IMR-90 (cell line): ENCODE results near the gene PRADC1. TPM values are rescaled to one million over a fixed set of nuclear protein-coding genes. Genes with fewer than 3 reads are reported as not detected.

ENCODE experiments used
- ATAC-seq: fragments of 200-7000 bp; cut with Tn5 transposase; 2 replicates; pipeline ENCODE4 v1.9.1; 2020; ENCODE audit warnings: low read depth, mild to moderate bottlenecking, moderate library complexity
- BruUV-seq: library from RNA; stranded (reverse); fragments of 400-500 nt; replicated peaks from 2 replicates; lab custom pipeline; 2021; lab: Mats Ljungman, UMichigan
- CTCF ChIA-PET: fragments of 300-600 bp; formaldehyde crosslinking; extraction: SDS; loops from one replicate; lab custom pipeline; 2021; ENCODE audit warnings: antibody characterized with exemption; lab: Yijun Ruan, JAX
- POLR2A ChIA-PET: fragments of 300-600 bp; sonication (Branson Sonifier 250); formaldehyde crosslinking; loops from one replicate; lab custom pipeline; 2022; ENCODE audit warnings: antibody characterized with exemption; ENCODE audit not compliant: unreplicated experiment; lab: Charles Lee
- DNase-seq: peaks from one replicate; pipeline ENCODE4 v3.0.0; 2013
- H2AFZ ChIP-seq: replicated peaks from 2 replicates; pipeline ENCODE3; 2013; ENCODE audit warnings: low read length, mild to moderate bottlenecking; ENCODE audit not compliant: poor library complexity
- H2AK5ac ChIP-seq: 2 replicates; pipeline ENCODE4 v1.6.1; 2013; ENCODE audit warnings: low read depth, low read length, inconsistent platforms
- H2AK9ac ChIP-seq: replicated peaks from 2 replicates; pipeline ENCODE3; 2013; ENCODE audit warnings: mild to moderate bottlenecking, low read depth, low read length, moderate library complexity; ENCODE audit not compliant: poor library complexity
- H2BK120ac ChIP-seq: 2 replicates; pipeline ENCODE4 v1.6.1; 2013; ENCODE audit warnings: low read depth, low read length, inconsistent platforms
- H2BK15ac ChIP-seq: 3 replicates; pipeline ENCODE4 v1.6.1; 2013; ENCODE audit warnings: low read depth, low read length, inconsistent platforms
- H2BK20ac ChIP-seq: 2 replicates; pipeline ENCODE4 v1.6.1; 2013; ENCODE audit warnings: low read depth, mild to moderate bottlenecking, inconsistent platforms, low read length, moderate library complexity
- H2BK5ac ChIP-seq: 2 replicates; pipeline ENCODE4 v1.6.1; 2013; ENCODE audit warnings: mild to moderate bottlenecking, low read depth, low read length, inconsistent platforms; ENCODE audit not compliant: poor library complexity, severe bottlenecking
- H3K14ac ChIP-seq: replicated peaks from 2 replicates; pipeline ENCODE4 v1.6.1; 2013; ENCODE audit warnings: low read depth, low read length, inconsistent platforms
- H3K18ac ChIP-seq: 2 replicates; pipeline ENCODE4 v1.6.1; 2013; ENCODE audit warnings: low read depth, low read length, control low read depth
- H3K23ac ChIP-seq: 2 replicates; pipeline ENCODE4 v1.6.1; 2013; ENCODE audit warnings: low read depth, low read length, inconsistent platforms
- H3K27ac ChIP-seq: 2 replicates; pipeline ENCODE4 v1.5.1; 2013; ENCODE audit warnings: mild to moderate bottlenecking, control low read depth, low read length; ENCODE audit not compliant: insufficient read depth
- H3K27me3 ChIP-seq: 2 replicates; pipeline ENCODE4 v1.6.1; 2013; ENCODE audit warnings: low read length; ENCODE audit not compliant: control insufficient read depth, insufficient read depth
- H3K36me3 ChIP-seq: 2 replicates; pipeline ENCODE4 v1.6.1; 2013; ENCODE audit warnings: low read length, mixed read lengths; ENCODE audit not compliant: control insufficient read depth, insufficient read depth
- H3K4ac ChIP-seq: 2 replicates; pipeline ENCODE4 v1.6.1; 2013; ENCODE audit warnings: low read depth, low read length, inconsistent platforms
- H3K4me1 ChIP-seq: 2 replicates; pipeline ENCODE4 v1.6.1; 2013; ENCODE audit warnings: low read length, mixed read lengths; ENCODE audit not compliant: control insufficient read depth, insufficient read depth
- H3K4me2 ChIP-seq: 2 replicates; pipeline ENCODE4 v1.6.1; 2013; ENCODE audit warnings: low read depth, mild to moderate bottlenecking, control low read depth, low read length, moderate library complexity
- H3K4me3 ChIP-seq: 2 replicates; pipeline ENCODE4 v1.5.1; 2013; ENCODE audit warnings: low read depth, mild to moderate bottlenecking, control low read depth, low read length, moderate library complexity; ENCODE audit not compliant: insufficient read depth
- H3K56ac ChIP-seq: 2 replicates; pipeline ENCODE4 v1.6.1; 2013; ENCODE audit warnings: low read length, inconsistent platforms; ENCODE audit not compliant: insufficient read depth; ENCODE audit errors: extremely low read depth
- H3K79me1 ChIP-seq, 2 experiments: 2 replicates each; pipeline ENCODE4 v1.6.1; 2013; ENCODE audit warnings: low read length in 2 of 2, inconsistent platforms in 1 of 2, low read depth in 1 of 2
- H3K9ac ChIP-seq: 2 replicates; pipeline ENCODE4 v1.6.1; 2013; ENCODE audit warnings: low read depth, low read length, control low read depth
- H3K9me1 ChIP-seq: 2 replicates; pipeline ENCODE4 v1.6.1; 2013; ENCODE audit warnings: low read length, inconsistent platforms; ENCODE audit not compliant: insufficient read depth
- H3K9me3 ChIP-seq: 2 replicates; pipeline ENCODE4 v1.6.1; 2013; ENCODE audit warnings: low read length; ENCODE audit not compliant: control insufficient read depth, insufficient read depth
- H4K20me1 ChIP-seq: 2 replicates; pipeline ENCODE4 v1.6.1; 2013; ENCODE audit warnings: low read length, inconsistent platforms; ENCODE audit not compliant: insufficient read depth
- H4K5ac ChIP-seq: 2 replicates; pipeline ENCODE4 v1.6.1; 2013; ENCODE audit warnings: mild to moderate bottlenecking, low read depth, low read length, control low read depth
- H4K8ac ChIP-seq, 2 experiments: 2 replicates each; pipeline ENCODE4 v1.6.1; 2013; ENCODE audit warnings: low read depth in 2 of 2, low read length in 2 of 2, control low read depth in 1 of 2, inconsistent platforms in 1 of 2
- H4K91ac ChIP-seq: 2 replicates; pipeline ENCODE4 v1.6.1; 2013; ENCODE audit warnings: low read depth, low read length, inconsistent platforms; ENCODE audit not compliant: insufficient read depth
- CEBPB ChIP-seq: IDR thresholded peaks from 2 replicates; pipeline ENCODE4 v1.6.1; 2012; ENCODE audit warnings: low read depth, low read length, improper control_type of control experiment
- CHD1 ChIP-seq: IDR thresholded peaks from 2 replicates; pipeline ENCODE4 v1.6.1; 2012; ENCODE audit warnings: low read depth, low read length, improper control_type of control experiment
- MXI1 ChIP-seq: IDR thresholded peaks from 2 replicates; pipeline ENCODE4 v1.6.1; 2012; ENCODE audit warnings: low read depth, mild to moderate bottlenecking, low read length, moderate library complexity, borderline replicate concordance
- RCOR1 ChIP-seq: IDR thresholded peaks from 2 replicates; pipeline ENCODE4 v1.6.1; 2012; ENCODE audit warnings: mild to moderate bottlenecking, low read length, improper control_type of control experiment; ENCODE audit not compliant: insufficient replicate concordance
- SMC3 ChIP-seq: fragments of 150-350 bp; IDR thresholded peaks from 2 replicates; pipeline ENCODE4 v1.6.1; 2016; ENCODE audit warnings: low read depth, mild to moderate bottlenecking, antibody characterized with exemption, low read length, moderate library complexity
- WGBS, 2 experiments: methylation state at CpG; one replicate each; pipeline versions ENCODE4 v1.1.5 to v1.1.7; 2013; ENCODE audit warnings: missing lambda C conversion rate in 2 of 2; ENCODE audit not compliant: insufficient read length in 1 of 2; ENCODE audit errors: extremely low coverage in 2 of 2; 5-methylcytosine and 5-hydroxymethylcytosine counted together
- dilution Hi-C: fragments of 300-500 bp; cut with HindIII; formaldehyde crosslinking; loops from one replicate; pipeline ENCODE4 v1.14.3; 2018; ENCODE audit warnings: low sequenced_read_pairs; ENCODE audit not compliant: unreplicated experiment
- in situ Hi-C: fragments of 300-500 bp; cut with MboI; formaldehyde crosslinking; loops from 3 replicates; pipeline ENCODE4 v1.14.3; 2019; ENCODE audit warnings: low sequenced_read_pairs, inconsistent platforms, mixed read lengths
- intact Hi-C: fragments of 100-400 bp; cut with micrococcal nuclease; formaldehyde crosslinking; loops from 2 replicates; pipeline ENCODE4 v1.10.0; 2022
- polyA plus RNA-seq, 3 experiments: library from polyadenylated mRNA; depleted of rRNA; stranded (reverse); fragments of >200 nt; gene quantifications; 2 replicates each; pipeline ENCODE4 v1.2.3, GENCODE V29; 2012; ENCODE audit warnings: low replicate concordance in 1 of 3
- total RNA-seq: library from RNA; depleted of rRNA; stranded (reverse); fragments of >200 nt; gene quantifications from 2 replicates; pipeline ENCODE4 v1.2.3, GENCODE V29; 2012
- TF ChIP-seq, protein P1 (sequence below): conservative IDR thresholded peaks from 2 replicates; pipeline ENCODE4 v1.5.1; 2012; ENCODE audit warnings: mild to moderate bottlenecking, low read depth, low read length, improper control_type of control experiment

PRADC1 gene
- total and polyA plus RNA-seq, 2 of the 4 experiments (the other 2 are of a cell fraction): 13.1 to 18.4 TPM

DNA sequence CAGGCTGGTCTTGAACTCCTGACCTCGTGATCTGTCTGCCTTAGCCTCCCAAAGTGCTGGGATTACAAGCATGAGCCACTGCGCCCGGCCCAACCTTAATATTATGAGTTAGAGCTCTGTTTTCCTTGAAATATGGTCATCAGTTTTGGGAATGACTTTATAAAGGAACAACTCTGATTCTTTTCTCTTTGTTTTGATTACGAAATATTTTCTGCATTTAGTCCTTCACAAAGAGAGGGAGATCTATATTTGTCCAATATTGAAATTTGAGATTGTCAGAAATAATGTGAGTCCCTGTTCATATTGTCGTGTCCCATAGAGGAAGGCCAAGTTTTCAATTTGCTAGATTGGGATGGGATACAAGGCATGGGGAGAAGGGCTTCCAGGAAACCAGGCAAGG, 15.9 kb downstream of the PRADC1 start:
- Histone ChIP-seq H3K18ac (no peak overlapping the region), H3K14ac (no peak overlapping the region), H3K27ac (no peak overlapping the region), H3K27me3 (no peaks in the 10 kb centered on the region), H3K4me3 (no peak overlapping the region), H2BK20ac (no peak overlapping the region), H3K9me1 (peaks cover 24% of the 10 kb centered on the region), H2AK5ac (no peak overlapping the region), H3K79me1 (peaks cover 24 to 52% of the 10 kb centered on the region in 2 experiments; a peak in 3 of 4 replicates), H3K9ac (no peak overlapping the region), H2BK120ac (no peak overlapping the region), H2AFZ (no peak overlapping the region), H3K23ac (no peak overlapping the region), H4K20me1 (no peaks in the 10 kb centered on the region; the same call in 1 of the 2 replicates), H2AK9ac (no peak overlapping the region), H3K4me2 (no peak overlapping the region), H3K56ac (no peak overlapping the region), H2BK15ac (no peak overlapping the region), H3K4me1 (peaks cover 6% of the 10 kb centered on the region), H2BK5ac (no peak overlapping the region), H3K36me3 (peaks cover 8% of the 10 kb centered on the region), H3K9me3 (no peaks in the 10 kb centered on the region), H4K5ac (no peak overlapping the region), H4K91ac (no peak overlapping the region), H4K8ac (no peak overlapping the region), H3K4ac (no peak overlapping the region)
- ChIA-PET POLR2A (no interaction called here), CTCF (no interaction called here)
- no TSS peak for BruUV-seq
- ATAC-seq (no peak), DNase-seq (no peak)
- TF ChIP-seq RCOR1: no peak
- no peak for TF ChIP-seq SMC3
- no peak for TF ChIP-seq MXI1
- TF ChIP-seq CHD1: no peak
- peak; percentile 59 for TF ChIP-seq CEBPB
- TF ChIP-seq, protein P1, sequence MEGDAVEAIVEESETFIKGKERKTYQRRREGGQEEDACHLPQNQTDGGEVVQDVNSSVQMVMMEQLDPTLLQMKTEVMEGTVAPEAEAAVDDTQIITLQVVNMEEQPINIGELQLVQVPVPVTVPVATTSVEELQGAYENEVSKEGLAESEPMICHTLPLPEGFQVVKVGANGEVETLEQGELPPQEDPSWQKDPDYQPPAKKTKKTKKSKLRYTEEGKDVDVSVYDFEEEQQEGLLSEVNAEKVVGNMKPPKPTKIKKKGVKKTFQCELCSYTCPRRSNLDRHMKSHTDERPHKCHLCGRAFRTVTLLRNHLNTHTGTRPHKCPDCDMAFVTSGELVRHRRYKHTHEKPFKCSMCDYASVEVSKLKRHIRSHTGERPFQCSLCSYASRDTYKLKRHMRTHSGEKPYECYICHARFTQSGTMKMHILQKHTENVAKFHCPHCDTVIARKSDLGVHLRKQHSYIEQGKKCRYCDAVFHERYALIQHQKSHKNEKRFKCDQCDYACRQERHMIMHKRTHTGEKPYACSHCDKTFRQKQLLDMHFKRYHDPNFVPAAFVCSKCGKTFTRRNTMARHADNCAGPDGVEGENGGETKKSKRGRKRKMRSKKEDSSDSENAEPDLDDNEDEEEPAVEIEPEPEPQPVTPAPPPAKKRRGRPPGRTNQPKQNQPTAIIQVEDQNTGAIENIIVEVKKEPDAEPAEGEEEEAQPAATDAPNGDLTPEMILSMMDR: no peak
- intact Hi-C loops (no loop called here), dilution Hi-C loops (no loop called here), in situ Hi-C loops (no loop called here)
- WGBS, 2 experiments: no CpG with 5 or more reads among the region's 5 CpGs
